HL-60/S4 treated with phorbol 12-myristate 13-acetate at 8.2 ng/mL for 4 days and 3 days (cell line): ENCODE results near the gene CCNB3.

Experiments used
- in situ Hi-C: fragments of 300-500 bp; cut with MboI; formaldehyde crosslinking; loops from 2 replicates; pipeline ENCODE4 v1.15.0; 2022; ENCODE audit warnings: low sequenced_read_pairs

The CCNB3 gene

GRCh38 chrX:50372966-50373365 is 168.4 kb downstream of the CCNB3 start:
- in situ Hi-C loops = no loop called here

GRCh38 chrX:50375481-50376267 is 171.1 kb downstream of the CCNB3 start:
- in situ Hi-C loops = no loop called here

DNA sequence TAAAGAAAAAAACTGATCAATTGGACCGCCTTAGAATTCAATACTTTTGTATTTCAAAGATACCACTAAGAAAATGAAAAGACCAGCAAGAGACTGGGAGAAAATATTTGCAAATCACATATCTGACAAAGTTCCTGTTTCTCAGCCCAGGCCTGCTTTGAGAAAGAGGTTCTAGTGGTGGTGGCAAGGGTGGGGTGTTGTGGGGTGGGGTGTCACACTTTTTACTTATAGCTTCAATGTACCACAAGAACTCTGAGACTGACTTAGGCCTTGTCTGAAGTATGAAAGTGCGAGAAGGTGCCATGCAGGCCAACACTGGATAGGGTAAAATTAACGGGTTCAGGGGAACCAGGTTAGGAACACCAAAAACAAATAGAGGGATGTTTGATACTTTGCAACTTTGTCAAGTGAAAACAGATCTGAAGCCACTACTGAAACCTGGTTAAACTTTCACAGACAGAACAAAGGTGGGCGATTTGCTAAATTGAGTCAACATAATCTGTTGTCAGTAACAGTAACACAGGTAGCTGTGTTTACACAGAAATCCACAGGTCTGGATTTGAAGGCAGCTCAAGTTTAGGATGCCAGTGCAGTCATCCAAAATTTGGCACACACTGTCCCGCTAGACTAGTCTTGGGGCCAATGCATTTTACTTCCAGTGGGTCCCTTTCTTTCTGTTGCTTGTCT is 177.3 kb downstream of the CCNB3 start:
- in situ Hi-C loops = no loop called here

- in situ Hi-C loops = no loop called here
Observed at GRCh38 chrX:50386520-50386919, 182.0 kb downstream of the CCNB3 start.

DNA sequence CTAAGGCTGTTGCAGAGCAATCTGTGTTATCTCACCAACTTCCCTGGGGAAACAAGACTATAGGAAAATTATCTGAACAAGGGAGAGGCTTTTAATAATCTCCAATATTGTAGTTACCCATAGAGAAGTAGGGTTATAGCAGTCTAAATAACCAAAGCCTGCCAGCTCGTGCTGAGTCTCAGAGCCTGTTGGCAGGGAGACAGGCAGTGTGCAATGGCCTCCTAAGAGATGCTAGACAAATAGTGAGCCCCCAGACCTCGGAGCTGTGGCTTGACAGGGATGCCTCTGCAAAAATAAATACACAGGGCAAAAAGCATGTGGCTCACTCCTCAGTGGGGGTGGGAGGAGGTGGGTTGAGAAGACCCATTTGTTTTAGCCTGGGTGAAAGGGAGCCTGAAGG is 189.3 kb downstream of the CCNB3 start:
- in situ Hi-C loops = no loop called here
